KOPT-K1 (cell line): Measurements from ENCODE around the gene SLC25A5.
A peak's percentile ranks its signal among the peaks of the same experiment; 100 is the strongest.
"Not testable (repeated sequence)": the region's sequence is repeated elsewhere in the genome, so short reads cannot be mapped to it uniquely, and the experiment has no call there.

Experiments used
- H3K27ac ChIP-seq: fragments of 200-600 bp; sonication (generic); 2 replicates; pipeline ENCODE4 v1.5.1; 2016; ENCODE audit warnings: antibody characterized with exemption, mild to moderate bottlenecking, low read depth, low read length; ENCODE audit not compliant: poor library complexity, severe bottlenecking
- H3K36me3 ChIP-seq: fragments of 200-600 bp; sonication (generic); 2 replicates; pipeline ENCODE4 v1.5.1; 2017; ENCODE audit warnings: antibody characterized with exemption, mild to moderate bottlenecking, low read length, moderate library complexity; ENCODE audit not compliant: insufficient read depth
- H3K9me3 ChIP-seq: fragments of 200-600 bp; sonication (generic); 2 replicates; pipeline ENCODE4 v1.5.1; 2017; ENCODE audit warnings: antibody characterized with exemption, low read length, mild to moderate bottlenecking; ENCODE audit not compliant: insufficient read depth, poor library complexity, severe bottlenecking

The SLC25A5 gene

GRCh38 chrX:119488749-119489148 is 20.5 kb downstream of the SLC25A5 start:
- Histone ChIP-seq H3K9me3 (no peaks in the 10 kb centered on the region), H3K27ac (no peak overlapping the region), H3K36me3 (no peaks in the 10 kb centered on the region)

GRCh38 chrX:119489212-119490074 is 21.2 kb downstream of the SLC25A5 start:
- Histone ChIP-seq H3K27ac (no peak overlapping the region), H3K36me3 (no peaks in the 10 kb centered on the region), H3K9me3 (no peaks in the 10 kb centered on the region)

- H3K9me3 ChIP-seq, result no peaks in the 10 kb centered on the region
- H3K36me3 ChIP-seq, result no peaks in the 10 kb centered on the region
- H3K27ac ChIP-seq, result no peak overlapping the region
Observed at GRCh38 chrX:119492463-119492862, 24.2 kb downstream of the SLC25A5 start.

- H3K27ac ChIP-seq, H3K9me3 ChIP-seq: not testable (repeated sequence)
Observed at GRCh38 chrX:119493851-119494495, 25.7 kb downstream of the SLC25A5 start.

GRCh38 chrX:119495734-119496726 is 27.8 kb downstream of the SLC25A5 start:
- peak overlapping the region; percentile 78 for H3K27ac ChIP-seq
- no peaks in the 10 kb centered on the region for H3K9me3 ChIP-seq

More at GRCh38 chrX:119493851-119494495, 25.7 kb downstream of the SLC25A5 start:
- H3K36me3 ChIP-seq, result not testable (repeated sequence)

GRCh38 chrX:119497185-119497584 is 28.9 kb downstream of the SLC25A5 start:
- Histone ChIP-seq H3K36me3 (no peaks in the 10 kb centered on the region), H3K27ac (peak overlapping the region; percentile 78), H3K9me3 (no peaks in the 10 kb centered on the region)

More at GRCh38 chrX:119495734-119496726, 27.8 kb downstream of the SLC25A5 start:
- no peaks in the 10 kb centered on the region for H3K36me3 ChIP-seq

- Histone ChIP-seq H3K27ac (no peak overlapping the region), H3K9me3 (no peaks in the 10 kb centered on the region), H3K36me3 (no peaks in the 10 kb centered on the region)
Observed at GRCh38 chrX:119500061-119500800, 32.0 kb downstream of the SLC25A5 start.

GRCh38 chrX:119501511-119502148 is 33.4 kb downstream of the SLC25A5 start:
- Histone ChIP-seq H3K36me3 (no peaks in the 10 kb centered on the region), H3K27ac (no peak overlapping the region), H3K9me3 (no peaks in the 10 kb centered on the region)

GRCh38 chrX:119502727-119503483 is 34.7 kb downstream of the SLC25A5 start:
- Histone ChIP-seq H3K9me3 (no peaks in the 10 kb centered on the region), H3K27ac (no peak overlapping the region)

GRCh38 chrX:119503484-119503861 is 35.2 kb downstream of the SLC25A5 start:
- H3K36me3 ChIP-seq, result no peaks in the 10 kb centered on the region
- H3K9me3 ChIP-seq, result no peaks in the 10 kb centered on the region
- no peak overlapping the region for H3K27ac ChIP-seq

More at GRCh38 chrX:119502727-119503483, 34.7 kb downstream of the SLC25A5 start:
- no peaks in the 10 kb centered on the region for H3K36me3 ChIP-seq

- H3K36me3 ChIP-seq, H3K27ac ChIP-seq, H3K9me3 ChIP-seq: not testable (repeated sequence)
Observed at GRCh38 chrX:119505145-119505544, 36.9 kb downstream of the SLC25A5 start.

- no peaks in the 10 kb centered on the region for H3K36me3 ChIP-seq
- no peaks in the 10 kb centered on the region for H3K9me3 ChIP-seq
- no peak overlapping the region for H3K27ac ChIP-seq
Observed at GRCh38 chrX:119505945-119506344, 37.7 kb downstream of the SLC25A5 start.

- Histone ChIP-seq H3K27ac (no peak overlapping the region), H3K9me3 (no peaks in the 10 kb centered on the region), H3K36me3 (no peaks in the 10 kb centered on the region)
Observed at GRCh38 chrX:119507206-119507605, 39.0 kb downstream of the SLC25A5 start.
